B cell (primary cell): ENCODE results near the gene PAAF1. TPM values are rescaled to one million over a fixed set of nuclear protein-coding genes. Genes with fewer than 3 reads are reported as not detected.

Experiments
- ATAC-seq: fragments of 200-7000 bp; cut with Tn5 transposase; one replicate; pipeline ENCODE4 v1.10.0; 2021; ENCODE audit warnings: low read depth, mild to moderate bottlenecking, moderate number of reproducible peaks, moderate library complexity
- CTCF ChIA-PET: fragments of 350-600 bp; sonication (Branson Sonifier 250); formaldehyde crosslinking; loops from one replicate; lab custom pipeline; 2021; ENCODE audit warnings: antibody characterized with exemption, inconsistent platforms; lab: Charles Lee
- POLR2A ChIA-PET: fragments of 350-600 bp; sonication (Branson Sonifier 250); formaldehyde crosslinking; loops from one replicate; lab custom pipeline; 2021; ENCODE audit warnings: antibody characterized with exemption; lab: Charles Lee
- DNase-seq: peaks from one replicate; pipeline ENCODE4 v3.0.0; 2013
- H2AFZ ChIP-seq: 2 replicates; pipeline ENCODE4 v1.6.1; 2012; ENCODE audit warnings: mild to moderate bottlenecking, low read depth, low read length; ENCODE audit not compliant: insufficient read depth, poor library complexity, severe bottlenecking
- H3K27ac ChIP-seq, 2 donors: 1 replicate in 1 of 2; 2 replicates in 1 of 2; pipeline ENCODE4 v1.5.1; 2012 to 2013; ENCODE audit warnings: low read length in 2 of 2, mild to moderate bottlenecking in 2 of 2, moderate library complexity in 1 of 2
- H3K27me3 ChIP-seq, 4 experiments: fragments of 200-600 bp in 1 of 4; sonication (generic) in 1 of 4; replicated peaks in 1 of 4; 1 replicate in 2 of 4; 2 replicates in 2 of 4; pipeline versions ENCODE4 v1.6.1 to v1.7.0; 2013 to 2016; ENCODE audit warnings: low read length in 3 of 4, mild to moderate bottlenecking in 2 of 4, mixed read lengths in 1 of 4, moderate library complexity in 1 of 4; ENCODE audit not compliant: insufficient read depth in 4 of 4, control insufficient read depth in 3 of 4; ENCODE audit errors: control extremely low read depth in 1 of 4
- H3K36me3 ChIP-seq, 2 experiments: replicated peaks in 1 of 2; 1 replicate in 1 of 2; 2 replicates in 1 of 2; pipeline versions ENCODE4 v1.6.1 to v1.7.1; 2013; ENCODE audit warnings: low read length in 1 of 2; ENCODE audit not compliant: insufficient read depth in 2 of 2, control insufficient read depth in 1 of 2; ENCODE audit errors: control extremely low read depth in 1 of 2, extremely low read depth in 1 of 2
- H3K4me1 ChIP-seq, 2 donors: fragments of 200-600 bp in 1 of 2; sonication (generic) in 1 of 2; 1 replicate in 1 of 2; 2 replicates in 1 of 2; pipeline versions ENCODE4 v1.5.1 to v1.6.1; 2013 to 2017; ENCODE audit warnings: low read length in 2 of 2; ENCODE audit not compliant: control insufficient read depth in 2 of 2, insufficient read depth in 2 of 2
- H3K4me2 ChIP-seq: replicated peaks from 2 replicates; pipeline ENCODE3; 2012; ENCODE audit warnings: mild to moderate bottlenecking, low read depth, low read length; ENCODE audit not compliant: poor library complexity, severe bottlenecking
- H3K4me3 ChIP-seq, 5 experiments: fragments of 200-600 bp in 1 of 5; sonication (generic) in 1 of 5; 1 replicate in 3 of 5; 2 replicates in 2 of 5; pipeline versions ENCODE4 v1.5.1 to v1.7.0; 2011 to 2016; ENCODE audit warnings: low read length in 4 of 5, mild to moderate bottlenecking in 4 of 5, low read depth in 2 of 5, control low read depth in 1 of 5, moderate library complexity in 1 of 5; ENCODE audit not compliant: insufficient read depth in 1 of 5; ENCODE audit errors: control extremely low read depth in 1 of 5, extremely low read depth in 1 of 5
- H3K79me2 ChIP-seq: fragments of 200-600 bp; sonication (generic); one replicate; pipeline ENCODE4 v1.6.0; 2016; ENCODE audit warnings: low read length; ENCODE audit not compliant: control insufficient read depth, insufficient read depth
- H3K9ac ChIP-seq: fragments of 200-600 bp; sonication (generic); 2 replicates; pipeline ENCODE4 v1.6.1; 2017; ENCODE audit warnings: mild to moderate bottlenecking, low read length, moderate library complexity
- H3K9me3 ChIP-seq, 3 donors: one replicate each; pipeline versions ENCODE4 v1.6.1 to v1.7.1; 2013; ENCODE audit warnings: low read length in 2 of 3; ENCODE audit not compliant: control insufficient read depth in 2 of 3, insufficient read depth in 1 of 3; ENCODE audit errors: control extremely low read depth in 1 of 3
- H4K20me1 ChIP-seq: 2 replicates; pipeline ENCODE4 v1.6.0; 2012; ENCODE audit warnings: mild to moderate bottlenecking, low read length; ENCODE audit not compliant: insufficient read depth, control insufficient read depth, poor library complexity, severe bottlenecking
- H3K27ac Mint-ChIP-seq: one replicate; pipeline ENCODE4 v1.8.0; 2021; ENCODE audit warnings: mixed read lengths
- H3K27me3 Mint-ChIP-seq: one replicate; pipeline ENCODE4 v1.8.0; 2021; ENCODE audit warnings: mixed read lengths
- H3K4me1 Mint-ChIP-seq: one replicate; pipeline ENCODE4 v1.8.0; 2021; ENCODE audit warnings: mixed read lengths
- H3K4me3 Mint-ChIP-seq: one replicate; pipeline ENCODE4 v1.8.0; 2021; ENCODE audit warnings: mixed read lengths
- H3K9me3 Mint-ChIP-seq: one replicate; pipeline ENCODE4 v1.8.0; 2022; ENCODE audit warnings: mixed read lengths; ENCODE audit not compliant: insufficient read depth
- EZH2 ChIP-seq: IDR thresholded peaks from 2 replicates; pipeline ENCODE4 v1.6.1; 2012; ENCODE audit warnings: borderline replicate concordance, low read depth, mild to moderate bottlenecking, moderate library complexity, low read length; ENCODE audit not compliant: insufficient read depth, poor library complexity, severe bottlenecking
- WGBS: methylation state at CpG from one replicate; pipeline ENCODE4 v1.1.5; 2013; ENCODE audit warnings: missing lambda C conversion rate; ENCODE audit not compliant: insufficient coverage; 5-methylcytosine and 5-hydroxymethylcytosine counted together
- intact Hi-C: fragments of 100-400 bp; cut with micrococcal nuclease; formaldehyde crosslinking; loops from one replicate; pipeline ENCODE4 v1.10.0; 2022
- polyA plus RNA-seq: library from polyadenylated mRNA; depleted of rRNA; stranded (reverse); fragments of >200 nt; gene quantifications from 2 replicates; pipeline ENCODE4 v1.2.3, GENCODE V29; 2012
- total RNA-seq, 2 donors: library from RNA; stranded (reverse); fragments of 120-200 nt in 1 of 2; gene quantifications; 1 replicate in 1 of 2; 2 replicates in 1 of 2; pipeline versions ENCODE4 v1.2.3 to v1.2.4, GENCODE V29; 2013 to 2022
- TF ChIP-seq, protein P1 (sequence below): fragments of 200-600 bp; IDR thresholded peaks from one replicate; pipeline ENCODE4 v1.8.0; 2022; ENCODE audit warnings: antibody characterized with exemption, mild to moderate bottlenecking

PAAF1 gene
- total and polyA plus RNA-seq, 2 donors (not counting 1 experiment from before 2014, with no cell fraction given): 11.5 to 19.5 TPM

DNA sequence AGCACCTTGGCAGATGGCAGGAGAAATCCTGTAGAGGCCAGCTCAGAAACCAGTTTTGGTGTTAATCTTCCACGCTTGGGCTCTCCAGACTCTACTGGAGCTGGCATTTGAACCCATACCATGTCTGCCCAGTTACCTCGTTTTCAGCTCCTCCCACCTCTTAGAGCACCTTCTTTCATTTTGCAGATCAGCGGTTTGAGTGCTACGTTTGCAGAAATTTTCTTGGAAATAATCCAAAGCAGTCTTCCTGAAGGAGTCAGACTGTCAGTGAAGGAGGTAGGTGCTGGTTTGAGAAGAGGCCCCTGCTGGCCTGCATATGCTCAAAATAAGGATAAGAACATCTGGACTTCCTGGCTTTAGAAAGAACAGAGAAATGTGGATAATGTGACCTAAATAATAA lies 13.8 kb upstream of the PAAF1 start:
- no peak for DNase-seq
- intact Hi-C loops: no loop called here
- H3K79me2 ChIP-seq: no peaks in the 10 kb centered on the region
- H3K36me3 ChIP-seq: peaks cover 0 to 31% of the 10 kb centered on the region in 2 experiments
- H3K9me3 Mint-ChIP-seq: no peaks in the 10 kb centered on the region
- H3K9me3 ChIP-seq: no peaks in the 10 kb centered on the region
- WGBS: 96% methylated on average over 4 of the region's 4 CpGs
- no peak for ATAC-seq
- no peak overlapping the region for H3K4me2 ChIP-seq
- ChIA-PET CTCF (no interaction called here), POLR2A (no interaction called here)
- no peak for TF ChIP-seq EZH2
- TF ChIP-seq, protein P1, sequence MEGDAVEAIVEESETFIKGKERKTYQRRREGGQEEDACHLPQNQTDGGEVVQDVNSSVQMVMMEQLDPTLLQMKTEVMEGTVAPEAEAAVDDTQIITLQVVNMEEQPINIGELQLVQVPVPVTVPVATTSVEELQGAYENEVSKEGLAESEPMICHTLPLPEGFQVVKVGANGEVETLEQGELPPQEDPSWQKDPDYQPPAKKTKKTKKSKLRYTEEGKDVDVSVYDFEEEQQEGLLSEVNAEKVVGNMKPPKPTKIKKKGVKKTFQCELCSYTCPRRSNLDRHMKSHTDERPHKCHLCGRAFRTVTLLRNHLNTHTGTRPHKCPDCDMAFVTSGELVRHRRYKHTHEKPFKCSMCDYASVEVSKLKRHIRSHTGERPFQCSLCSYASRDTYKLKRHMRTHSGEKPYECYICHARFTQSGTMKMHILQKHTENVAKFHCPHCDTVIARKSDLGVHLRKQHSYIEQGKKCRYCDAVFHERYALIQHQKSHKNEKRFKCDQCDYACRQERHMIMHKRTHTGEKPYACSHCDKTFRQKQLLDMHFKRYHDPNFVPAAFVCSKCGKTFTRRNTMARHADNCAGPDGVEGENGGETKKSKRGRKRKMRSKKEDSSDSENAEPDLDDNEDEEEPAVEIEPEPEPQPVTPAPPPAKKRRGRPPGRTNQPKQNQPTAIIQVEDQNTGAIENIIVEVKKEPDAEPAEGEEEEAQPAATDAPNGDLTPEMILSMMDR: no peak
- H4K20me1 ChIP-seq: no peaks in the 10 kb centered on the region
- H3K4me1 ChIP-seq: no peaks in the 10 kb centered on the region
- H3K4me1 Mint-ChIP-seq: no peaks in the 10 kb centered on the region
- no peak overlapping the region for H2AFZ ChIP-seq
- no peak overlapping the region for H3K27ac Mint-ChIP-seq
- no peak overlapping the region for H3K4me3 ChIP-seq
- no peak overlapping the region for H3K27ac ChIP-seq
- no peak overlapping the region for H3K9ac ChIP-seq
- no peak overlapping the region for H3K4me3 Mint-ChIP-seq
- no peaks in the 10 kb centered on the region for H3K27me3 ChIP-seq
- no peaks in the 10 kb centered on the region for H3K27me3 Mint-ChIP-seq

GRCh38 chr11:73866095-73866579 lies 10.7 kb upstream of the PAAF1 start:
- Histone ChIP-seq H3K4me1 (no peaks in the 10 kb centered on the region), H2AFZ (no peak overlapping the region), H3K4me3 (no peak overlapping the region), H3K79me2 (no peaks in the 10 kb centered on the region), H3K9ac (no peak overlapping the region), H4K20me1 (no peaks in the 10 kb centered on the region), H3K9me3 (no peaks in the 10 kb centered on the region), H3K4me2 (no peak overlapping the region), H3K27me3 (no peaks in the 10 kb centered on the region), H3K36me3 (peaks cover 0 to 37% of the 10 kb centered on the region in 2 experiments), H3K27ac (no peak overlapping the region)
- no peaks in the 10 kb centered on the region for H3K9me3 Mint-ChIP-seq
- no peak for DNase-seq
- TF ChIP-seq EZH2: no peak
- ATAC-seq: no peak
- ChIA-PET CTCF (interaction anchor here (0.5 kb wide), 2 partner anchors 1025 to 1405 kb away, joined by 3 to 4 read pairs; no protein-coding TSS in a partner anchor), POLR2A (interaction anchor here (0.7 kb wide), 1 partner anchor 288 kb away, joined by 6 read pairs; no protein-coding TSS in a partner anchor)
- no CpG with 5 or more reads among the region's 5 CpGs for WGBS
- H3K4me1 Mint-ChIP-seq: no peaks in the 10 kb centered on the region
- intact Hi-C loops: no loop called here
- no peak overlapping the region for H3K27ac Mint-ChIP-seq
- H3K4me3 Mint-ChIP-seq: no peak overlapping the region
- no peaks in the 10 kb centered on the region for H3K27me3 Mint-ChIP-seq
